Activated CD4-positive, alpha-beta T cell treated with anti-CD3 and anti-CD28 coated beads for 36 hours (primary cell): ENCODE results near the gene PSMG4. TPM values are rescaled to one million over a fixed set of nuclear protein-coding genes. Genes with fewer than 3 reads are reported as not detected.
A peak's percentile ranks its signal among the peaks of the same experiment; 100 is the strongest.

Source experiments
- ATAC-seq: fragments of 200-7000 bp; cut with Tn5 transposase; one replicate; pipeline ENCODE4 v1.10.0; 2021; ENCODE audit warnings: mild to moderate bottlenecking, moderate library complexity
- CTCF ChIA-PET: fragments of 350-600 bp; sonication (Branson Sonifier 250); formaldehyde crosslinking; loops from one replicate; lab custom pipeline; 2021; ENCODE audit warnings: antibody characterized with exemption; lab: Charles Lee
- POLR2A ChIA-PET: fragments of 350-600 bp; sonication (Branson Sonifier 250); formaldehyde crosslinking; loops from one replicate; lab custom pipeline; 2021; ENCODE audit warnings: antibody characterized with exemption, inconsistent platforms; lab: Charles Lee
- DNase-seq: peaks from one replicate; pipeline ENCODE4 v3.0.0-alpha.2; 2020
- H3K27ac Mint-ChIP-seq: one replicate; pipeline ENCODE4 v1.8.0; 2021; ENCODE audit warnings: mixed read lengths
- H3K27me3 Mint-ChIP-seq: one replicate; pipeline ENCODE4 v1.8.0; 2021; ENCODE audit warnings: mixed read lengths
- H3K36me3 Mint-ChIP-seq: one replicate; pipeline ENCODE4 v1.8.0; 2021; ENCODE audit warnings: low read depth, mixed read lengths
- H3K4me1 Mint-ChIP-seq: one replicate; pipeline ENCODE4 v1.8.0; 2021; ENCODE audit warnings: mixed read lengths
- H3K4me3 Mint-ChIP-seq: one replicate; pipeline ENCODE4 v1.8.0; 2021; ENCODE audit warnings: mild to moderate bottlenecking, moderate library complexity, mixed read lengths
- H3K9me3 Mint-ChIP-seq: one replicate; pipeline ENCODE4 v1.8.0; 2021; ENCODE audit warnings: low read depth, mixed read lengths
- intact Hi-C, 2 experiments: fragments of 100-400 bp; cut with DNase I in 1 of 2; cut with micrococcal nuclease in 1 of 2; formaldehyde crosslinking; loops; one replicate each; pipeline versions ENCODE4 v1.14.2 to v1.15.1; 2022 to 2024; cut with DNase I, micrococcal nuclease
- total RNA-seq, 2 experiments: library from RNA; stranded (reverse); gene quantifications; one replicate each; pipeline ENCODE4 v1.2.3, GENCODE V29; 2021

Gene PSMG4
- total RNA-seq, 2 experiments from 2014 or later, result 22.2 to 23.2 TPM

- Mint-ChIP-seq H3K27ac (no peak overlapping the region), H3K27me3 (peaks cover 68% of the 10 kb centered on the region), H3K4me3 (peak overlapping the region; percentile 26), H3K36me3 (no peaks in the 10 kb centered on the region), H3K9me3 (no peaks in the 10 kb centered on the region), H3K4me1 (peaks cover 43% of the 10 kb centered on the region)
- CTCF ChIA-PET, result interaction anchor here (0.6 to 3.5 kb wide), 6 partner anchors 8 to 29 kb away, joined by 3 to 19 read pairs (median 4); partner anchors contain the start of gene PSMG4
- peak; percentile 37 for DNase-seq
- ATAC-seq, result no peak
- intact Hi-C loops, result loop anchor here in 1 of 2 experiments (5.0 kb wide), 1 partner anchor 1624 kb away; the partner anchor contains the start of gene FOXC1
- POLR2A ChIA-PET, result interaction anchor here (0.6 kb wide), 1 partner anchor 41 kb away, joined by 4 read pairs; no protein-coding TSS in a partner anchor
Measured at GRCh38 chr6:3230900-3231246, 27.9 kb upstream of the PSMG4 start.

- ChIA-PET CTCF (interaction anchor here (0.8 to 3.5 kb wide), 6 partner anchors 9 to 69 kb away, joined by 3 to 19 read pairs (median 4); partner anchors contain the start of gene PSMG4), POLR2A (no interaction called here)
- no peak overlapping the region for H3K27ac Mint-ChIP-seq
- H3K36me3 Mint-ChIP-seq, result no peaks in the 10 kb centered on the region
- ATAC-seq, result no peak
- peaks cover 66% of the 10 kb centered on the region for H3K27me3 Mint-ChIP-seq
- no peaks in the 10 kb centered on the region for H3K9me3 Mint-ChIP-seq
- peaks cover 43% of the 10 kb centered on the region for H3K4me1 Mint-ChIP-seq
- DNase-seq, result peak; percentile 27
- intact Hi-C loops, result loop anchor here in 1 of 2 experiments (5.0 kb wide), 1 partner anchor 1624 kb away; the partner anchor contains the start of gene FOXC1
- peak overlapping the region; percentile 55 for H3K4me3 Mint-ChIP-seq
Measured at GRCh38 chr6:3231247-3232016, 27.3 kb upstream of the PSMG4 start.

GRCh38 chr6:3232017-3232945 is 26.5 kb upstream of the PSMG4 start:
- no peak for ATAC-seq
- CTCF ChIA-PET, result interaction anchor here (0.8 to 3.5 kb wide), 5 partner anchors 16 to 70 kb away, joined by 3 to 19 read pairs (median 5); partner anchors contain the start of gene PSMG4
- DNase-seq, result no peak
- H3K27me3 Mint-ChIP-seq, result peaks cover 64% of the 10 kb centered on the region
- H3K36me3 Mint-ChIP-seq, result no peaks in the 10 kb centered on the region
- peak overlapping the region; percentile 55 for H3K4me3 Mint-ChIP-seq
- peaks cover 37% of the 10 kb centered on the region for H3K4me1 Mint-ChIP-seq
- POLR2A ChIA-PET, result no interaction called here
- intact Hi-C loops, result loop anchor here in 1 of 2 experiments (5.0 kb wide), 1 partner anchor 1625 kb away; the partner anchor contains the start of gene FOXC1
- no peaks in the 10 kb centered on the region for H3K9me3 Mint-ChIP-seq
- no peak overlapping the region for H3K27ac Mint-ChIP-seq

- CTCF ChIA-PET, result interaction anchor here (0.9 kb wide), 1 partner anchor 69 kb away, joined by 3 read pairs; no protein-coding TSS in a partner anchor
- Mint-ChIP-seq H3K9me3 (no peaks in the 10 kb centered on the region), H3K4me1 (peaks cover 31% of the 10 kb centered on the region), H3K36me3 (no peaks in the 10 kb centered on the region), H3K4me3 (no peak overlapping the region), H3K27me3 (peaks cover 67% of the 10 kb centered on the region), H3K27ac (no peak overlapping the region)
- ATAC-seq (no peak), DNase-seq (no peak)
- intact Hi-C loops, result loop anchor here in 1 of 2 experiments (5.0 kb wide), 1 partner anchor 1626 kb away; the partner anchor contains the start of gene FOXC1
- POLR2A ChIA-PET, result no interaction called here
Measured at GRCh38 chr6:3233321-3233720, 25.4 kb upstream of the PSMG4 start.

- CTCF ChIA-PET, result interaction anchor here (0.9 kb wide), 1 partner anchor 70 kb away, joined by 3 read pairs; no protein-coding TSS in a partner anchor
- no peak for DNase-seq
- Mint-ChIP-seq H3K4me1 (peaks cover 27% of the 10 kb centered on the region), H3K36me3 (no peaks in the 10 kb centered on the region), H3K27ac (no peak overlapping the region), H3K27me3 (peaks cover 66% of the 10 kb centered on the region), H3K4me3 (no peak overlapping the region), H3K9me3 (no peaks in the 10 kb centered on the region)
- POLR2A ChIA-PET, result no interaction called here
- no peak for ATAC-seq
- intact Hi-C loops, result loop anchor here in 1 of 2 experiments (5.0 kb wide), 1 partner anchor 1627 kb away; the partner anchor contains the start of gene FOXC1
Measured at GRCh38 chr6:3233904-3234303, 24.8 kb upstream of the PSMG4 start.

- H3K9me3 Mint-ChIP-seq, result no peaks in the 10 kb centered on the region
- CTCF ChIA-PET, result interaction anchor here (0.7 to 3.3 kb wide), 2 partner anchors 16 to 171 kb away, joined by 4 to 9 read pairs; no protein-coding TSS in a partner anchor
- no peak overlapping the region for H3K27ac Mint-ChIP-seq
- POLR2A ChIA-PET, result no interaction called here
- DNase-seq, result no peak
- H3K4me3 Mint-ChIP-seq, result no peak overlapping the region
- H3K36me3 Mint-ChIP-seq, result no peaks in the 10 kb centered on the region
- peaks cover 13% of the 10 kb centered on the region for H3K4me1 Mint-ChIP-seq
- no peak for ATAC-seq
- intact Hi-C loops, result no loop called here
- peaks cover 59% of the 10 kb centered on the region for H3K27me3 Mint-ChIP-seq
Measured at GRCh38 chr6:3235486-3235885, 23.3 kb upstream of the PSMG4 start.

GRCh38 chr6:3236005-3236404 is 22.7 kb upstream of the PSMG4 start:
- intact Hi-C loops, result no loop called here
- peaks cover 58% of the 10 kb centered on the region for H3K27me3 Mint-ChIP-seq
- peaks cover 9% of the 10 kb centered on the region for H3K4me1 Mint-ChIP-seq
- ATAC-seq (no peak), DNase-seq (no peak)
- no peak overlapping the region for H3K4me3 Mint-ChIP-seq
- H3K9me3 Mint-ChIP-seq, result no peaks in the 10 kb centered on the region
- ChIA-PET POLR2A (no interaction called here), CTCF (interaction anchor here (0.7 to 3.3 kb wide), 2 partner anchors 16 to 172 kb away, joined by 4 to 9 read pairs; no protein-coding TSS in a partner anchor)
- H3K36me3 Mint-ChIP-seq, result no peaks in the 10 kb centered on the region
- no peak overlapping the region for H3K27ac Mint-ChIP-seq

GRCh38 chr6:3237761-3238662 is 20.7 kb upstream of the PSMG4 start:
- no peak for ATAC-seq
- Mint-ChIP-seq H3K4me1 (no peaks in the 10 kb centered on the region), H3K4me3 (no peak overlapping the region), H3K36me3 (no peaks in the 10 kb centered on the region), H3K27me3 (peaks cover 45% of the 10 kb centered on the region), H3K27ac (no peak overlapping the region), H3K9me3 (no peaks in the 10 kb centered on the region)
- intact Hi-C loops, result no loop called here
- DNase-seq, result no peak
- POLR2A ChIA-PET, result no interaction called here
- CTCF ChIA-PET, result interaction anchor here (0.6 to 3.3 kb wide), 3 partner anchors 14 to 112 kb away, joined by 3 to 9 read pairs (median 3); no protein-coding TSS in a partner anchor

GRCh38 chr6:3239110-3239830 is 19.5 kb upstream of the PSMG4 start:
- POLR2A ChIA-PET, result no interaction called here
- Mint-ChIP-seq H3K4me1 (no peaks in the 10 kb centered on the region), H3K9me3 (no peaks in the 10 kb centered on the region), H3K27me3 (peaks cover 41% of the 10 kb centered on the region), H3K4me3 (no peak overlapping the region), H3K36me3 (no peaks in the 10 kb centered on the region), H3K27ac (no peak overlapping the region)
- ATAC-seq, result no peak
- intact Hi-C loops, result no loop called here
- CTCF ChIA-PET, result interaction anchor here (1.4 to 1.9 kb wide), 2 partner anchors 10 to 12 kb away, joined by 4 to 14 read pairs; no protein-coding TSS in a partner anchor
- no peak for DNase-seq
